Mesendoderm (in vitro differentiated cells): Measurements from ENCODE around the gene CCDC80.

Source experiments
- DNase-seq: peaks from one replicate; pipeline ENCODE4 v3.0.0; 2013
- H2AK5ac ChIP-seq: 2 replicates; pipeline ENCODE4 v1.6.1; 2013; ENCODE audit warnings: low read length, inconsistent platforms
- H2BK120ac ChIP-seq: 2 replicates; pipeline ENCODE4 v1.6.1; 2013; ENCODE audit warnings: low read depth, mild to moderate bottlenecking, low read length, moderate library complexity, mixed read lengths
- H2BK15ac ChIP-seq: replicated peaks from 2 replicates; pipeline ENCODE4 v1.6.1; 2013; ENCODE audit warnings: low read depth, mild to moderate bottlenecking, moderate library complexity
- H2BK5ac ChIP-seq: 2 replicates; pipeline ENCODE4 v1.6.1; 2013; ENCODE audit warnings: low read length, inconsistent platforms
- H3K18ac ChIP-seq: 2 replicates; pipeline ENCODE4 v1.6.1; 2013; ENCODE audit warnings: mild to moderate bottlenecking, low read length, mixed read lengths
- H3K23ac ChIP-seq: one replicate; pipeline ENCODE4 v1.6.1; 2013; ENCODE audit warnings: low read length
- H3K27ac ChIP-seq: 2 replicates; pipeline ENCODE4 v1.5.1; 2013; ENCODE audit warnings: low read depth, mild to moderate bottlenecking, inconsistent platforms, low read length, moderate library complexity
- H3K27me3 ChIP-seq: 2 replicates; pipeline ENCODE4 v1.6.1; 2013; ENCODE audit warnings: low read length, control low read depth, mild to moderate bottlenecking, inconsistent platforms; ENCODE audit not compliant: insufficient read depth, poor library complexity
- H3K36me3 ChIP-seq: 2 replicates; pipeline ENCODE4 v1.6.1; 2013; ENCODE audit warnings: low read length, inconsistent platforms; ENCODE audit not compliant: control insufficient read depth, insufficient read depth
- H3K4ac ChIP-seq: one replicate; pipeline ENCODE4 v1.6.1; 2013; ENCODE audit warnings: low read depth, mild to moderate bottlenecking, low read length, moderate library complexity
- H3K4me1 ChIP-seq: 2 replicates; pipeline ENCODE4 v1.6.1; 2013; ENCODE audit warnings: low read depth, low read length, inconsistent platforms; ENCODE audit not compliant: control insufficient read depth
- H3K4me2 ChIP-seq: 2 replicates; pipeline ENCODE4 v1.6.1; 2013; ENCODE audit warnings: low read length
- H3K4me3 ChIP-seq: 2 replicates; pipeline ENCODE4 v1.5.1; 2013; ENCODE audit warnings: mild to moderate bottlenecking, low read length
- H3K56ac ChIP-seq: one replicate; pipeline ENCODE4 v1.6.1; 2013; ENCODE audit warnings: low read length
- H3K79me1 ChIP-seq: 2 replicates; pipeline ENCODE4 v1.6.1; 2013; ENCODE audit warnings: low read length, inconsistent platforms
- H3K79me2 ChIP-seq: 2 replicates; pipeline ENCODE4 v1.6.1; 2013; ENCODE audit warnings: mild to moderate bottlenecking, low read length; ENCODE audit not compliant: control insufficient read depth, insufficient read depth
- H3K9ac ChIP-seq: 2 replicates; pipeline ENCODE4 v1.6.1; 2013; ENCODE audit warnings: low read length, inconsistent platforms
- H4K5ac ChIP-seq: one replicate; pipeline ENCODE4 v1.6.1; 2013; ENCODE audit warnings: low read length
- H4K8ac ChIP-seq: one replicate; pipeline ENCODE4 v1.6.1; 2013; ENCODE audit warnings: low read depth, mild to moderate bottlenecking, control low read depth, low read length, moderate library complexity
- WGBS: extraction: QIAGEN DNeasy Blood & Tissue Kit; methylation state at CpG from one replicate; pipeline ENCODE4 v1.1.7; 2013; ENCODE audit warnings: low lambda C conversion rate, missing lambda C conversion rate; ENCODE audit not compliant: insufficient coverage; ENCODE audit errors: extremely low coverage; 5-methylcytosine and 5-hydroxymethylcytosine counted together

The CCDC80 gene

GRCh38 chr3:112555535-112556170 is 85.3 kb downstream of the CCDC80 start:
- Histone ChIP-seq H2BK5ac (no peak overlapping the region), H3K9ac (no peak overlapping the region), H3K36me3 (no peaks in the 10 kb centered on the region), H4K5ac (no peak overlapping the region), H2BK120ac (no peak overlapping the region), H2BK15ac (no peak overlapping the region), H3K4me3 (no peak overlapping the region), H3K79me1 (no peaks in the 10 kb centered on the region), H3K4ac (no peak overlapping the region), H4K8ac (no peak overlapping the region), H3K27me3 (no peaks in the 10 kb centered on the region), H3K4me2 (no peak overlapping the region), H3K79me2 (peaks cover 4% of the 10 kb centered on the region), H3K27ac (no peak overlapping the region), H3K23ac (no peak overlapping the region), H3K18ac (no peak overlapping the region), H3K4me1 (no peaks in the 10 kb centered on the region), H2AK5ac (no peak overlapping the region), H3K56ac (no peak overlapping the region)
- no CpG with 5 or more reads among the region's 1 CpG for WGBS
- DNase-seq: no peak

DNA sequence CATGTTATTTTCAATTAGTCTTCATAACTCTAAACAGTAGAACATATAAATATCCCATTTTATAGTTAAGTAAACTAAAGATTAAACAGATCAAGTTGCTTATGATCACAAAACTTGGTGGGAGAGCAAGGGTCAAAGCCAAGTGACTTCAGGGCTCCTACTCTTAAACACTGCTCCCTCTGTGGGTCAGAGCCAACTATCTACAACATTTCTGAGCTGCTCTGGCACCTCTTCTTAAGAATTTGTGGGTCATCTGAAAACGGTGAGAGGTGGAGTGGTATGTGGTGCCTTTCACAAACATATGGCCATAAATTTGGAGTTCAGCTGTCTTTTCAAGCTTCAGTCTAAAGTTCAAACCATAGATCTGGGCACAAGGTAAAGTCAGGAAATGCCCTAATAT is 90.1 kb downstream of the CCDC80 start:
- peak; percentile 75 for DNase-seq
- Histone ChIP-seq H3K4me3 (no peak overlapping the region), H2BK15ac (no peak overlapping the region), H3K27ac (no peak overlapping the region), H3K4me2 (no peak overlapping the region), H3K4ac (no peak overlapping the region), H4K5ac (no peak overlapping the region), H4K8ac (no peak overlapping the region), H2BK5ac (no peak overlapping the region), H3K56ac (no peak overlapping the region), H3K27me3 (no peaks in the 10 kb centered on the region), H2AK5ac (no peak overlapping the region), H3K36me3 (no peaks in the 10 kb centered on the region), H3K18ac (no peak overlapping the region), H3K4me1 (no peaks in the 10 kb centered on the region), H3K79me2 (peaks cover 1% of the 10 kb centered on the region), H3K9ac (no peak overlapping the region), H2BK120ac (no peak overlapping the region), H3K23ac (no peak overlapping the region), H3K79me1 (no peaks in the 10 kb centered on the region)
- WGBS: no CpG with 5 or more reads among the region's 1 CpG
